Osteoblast (primary cell): ENCODE results near the gene PLSCR1. TPM values are rescaled to one million over a fixed set of nuclear protein-coding genes. Genes with fewer than 3 reads are reported as not detected.
A peak's percentile ranks its signal among the peaks of the same experiment; 100 is the strongest.

Experiments used
- DNase-seq: peaks from one replicate; pipeline ENCODE4 v3.0.0; 2011; ENCODE audit warnings: low spot score, mixed read lengths; ENCODE audit not compliant: insufficient read length; ENCODE audit errors: missing footprints
- H2AFZ ChIP-seq: 2 replicates; pipeline ENCODE4 v1.6.0; 2011; ENCODE audit warnings: mild to moderate bottlenecking, low read length
- H3K27ac ChIP-seq: 2 replicates; pipeline ENCODE4 v1.5.1; 2011; ENCODE audit warnings: mild to moderate bottlenecking, low read depth, low read length, moderate library complexity
- H3K27me3 ChIP-seq: 2 replicates; pipeline ENCODE4 v1.6.0; 2012; ENCODE audit warnings: mild to moderate bottlenecking, control low read depth, inconsistent platforms, low read length, moderate library complexity; ENCODE audit not compliant: insufficient read depth
- H3K36me3 ChIP-seq: 2 replicates; pipeline ENCODE4 v1.5.1; 2011; ENCODE audit warnings: mild to moderate bottlenecking, low read length, control low read depth, moderate library complexity; ENCODE audit not compliant: insufficient read depth
- H3K4me1 ChIP-seq: 2 replicates; pipeline ENCODE4 v1.5.1; 2011; ENCODE audit warnings: mild to moderate bottlenecking, low read length, control low read depth, moderate library complexity; ENCODE audit not compliant: insufficient read depth
- H3K4me2 ChIP-seq: 2 replicates; pipeline ENCODE4 v1.6.0; 2011; ENCODE audit warnings: mild to moderate bottlenecking, low read length; ENCODE audit not compliant: insufficient read depth
- H3K4me3 ChIP-seq: fragments of 200-600 bp; sonication (generic); 3 replicates; pipeline ENCODE4 v1.5.1; 2012; ENCODE audit warnings: mild to moderate bottlenecking, low read length, inconsistent platforms; ENCODE audit not compliant: insufficient read depth
- H3K79me2 ChIP-seq: 2 replicates; pipeline ENCODE4 v1.6.0; 2012; ENCODE audit warnings: mild to moderate bottlenecking, low read length, control low read depth, inconsistent platforms; ENCODE audit not compliant: insufficient read depth
- H3K9me3 ChIP-seq: 2 replicates; pipeline ENCODE4 v1.5.1; 2011; ENCODE audit warnings: low read depth, low read length, control low read depth
- H4K20me1 ChIP-seq: 2 replicates; pipeline ENCODE4 v1.6.0; 2012; ENCODE audit warnings: mild to moderate bottlenecking, low read length, control low read depth; ENCODE audit not compliant: insufficient read depth
- total RNA-seq: library from RNA; depleted of rRNA; stranded (reverse); fragments of >200 nt; gene quantifications from 2 replicates; pipeline ENCODE4 v1.2.3, GENCODE V29; 2012
- TF ChIP-seq, protein P1 (sequence below): IDR thresholded peaks from 2 replicates; pipeline ENCODE4 v1.5.1; 2011; ENCODE audit warnings: mild to moderate bottlenecking, low read depth, low read length, moderate library complexity; ENCODE audit errors: extremely low read depth

Gene PLSCR1
- total RNA-seq, 1 donor: 35.1 TPM

DNA sequence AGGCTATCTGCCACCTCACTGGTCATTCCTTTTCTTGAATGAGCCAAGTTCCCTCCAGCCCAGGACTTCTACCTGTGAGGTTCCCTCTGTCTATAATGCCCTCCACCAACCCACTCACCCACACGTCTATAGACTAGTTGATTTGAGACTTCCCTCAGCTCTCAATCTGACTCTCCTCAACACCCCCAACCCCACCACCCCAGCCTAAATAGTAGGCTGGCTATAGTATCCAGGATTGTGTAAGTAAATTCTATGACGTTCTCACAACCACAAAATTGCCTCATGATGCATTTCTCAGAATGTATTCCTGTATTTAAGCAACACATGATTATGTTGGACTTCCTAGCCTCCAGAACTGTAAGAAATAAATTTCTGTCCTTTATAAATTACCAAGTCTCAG is 2.2 kb downstream of the PLSCR1 start:
- Histone ChIP-seq H3K79me2 (peaks cover 51% of the 10 kb centered on the region), H3K27ac (peak overlapping the region; percentile 34), H3K4me2 (peak overlapping the region; percentile 68), H3K9me3 (no peaks in the 10 kb centered on the region), H3K4me3 (peak overlapping the region; percentile 10), H3K36me3 (no peaks in the 10 kb centered on the region), H3K4me1 (peaks cover 16% of the 10 kb centered on the region), H3K27me3 (no peaks in the 10 kb centered on the region), H2AFZ (no peak overlapping the region), H4K20me1 (no peaks in the 10 kb centered on the region)
- TF ChIP-seq, protein P1, sequence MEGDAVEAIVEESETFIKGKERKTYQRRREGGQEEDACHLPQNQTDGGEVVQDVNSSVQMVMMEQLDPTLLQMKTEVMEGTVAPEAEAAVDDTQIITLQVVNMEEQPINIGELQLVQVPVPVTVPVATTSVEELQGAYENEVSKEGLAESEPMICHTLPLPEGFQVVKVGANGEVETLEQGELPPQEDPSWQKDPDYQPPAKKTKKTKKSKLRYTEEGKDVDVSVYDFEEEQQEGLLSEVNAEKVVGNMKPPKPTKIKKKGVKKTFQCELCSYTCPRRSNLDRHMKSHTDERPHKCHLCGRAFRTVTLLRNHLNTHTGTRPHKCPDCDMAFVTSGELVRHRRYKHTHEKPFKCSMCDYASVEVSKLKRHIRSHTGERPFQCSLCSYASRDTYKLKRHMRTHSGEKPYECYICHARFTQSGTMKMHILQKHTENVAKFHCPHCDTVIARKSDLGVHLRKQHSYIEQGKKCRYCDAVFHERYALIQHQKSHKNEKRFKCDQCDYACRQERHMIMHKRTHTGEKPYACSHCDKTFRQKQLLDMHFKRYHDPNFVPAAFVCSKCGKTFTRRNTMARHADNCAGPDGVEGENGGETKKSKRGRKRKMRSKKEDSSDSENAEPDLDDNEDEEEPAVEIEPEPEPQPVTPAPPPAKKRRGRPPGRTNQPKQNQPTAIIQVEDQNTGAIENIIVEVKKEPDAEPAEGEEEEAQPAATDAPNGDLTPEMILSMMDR: no peak
- DNase-seq: no peak

DNA sequence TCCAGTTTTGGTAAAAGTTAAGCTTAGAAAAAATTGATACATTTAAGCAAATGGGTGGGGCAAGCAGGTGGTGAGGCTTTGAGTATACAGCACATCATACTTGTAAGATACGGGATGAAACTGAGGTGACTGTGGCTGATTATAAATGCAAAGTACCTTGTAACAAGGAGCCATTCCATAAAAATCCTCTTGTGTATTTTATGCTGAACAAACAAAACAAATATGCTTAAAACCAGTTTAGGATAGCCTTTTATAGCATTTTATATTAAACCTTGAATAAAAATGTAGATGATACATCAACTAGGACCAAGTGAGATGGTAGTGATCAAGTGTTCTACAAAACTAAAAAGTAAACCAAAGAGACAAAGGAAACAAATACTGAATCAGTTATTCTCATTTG is 3.4 kb downstream of the PLSCR1 start:
- Histone ChIP-seq H3K79me2 (peaks cover 57% of the 10 kb centered on the region), H3K27ac (no peak overlapping the region), H2AFZ (no peak overlapping the region), H3K9me3 (no peaks in the 10 kb centered on the region), H3K4me3 (no peak overlapping the region), H3K4me1 (peaks cover 16% of the 10 kb centered on the region), H3K4me2 (no peak overlapping the region), H4K20me1 (no peaks in the 10 kb centered on the region), H3K27me3 (no peaks in the 10 kb centered on the region), H3K36me3 (no peaks in the 10 kb centered on the region)
- TF ChIP-seq, protein P1: no peak
- no peak for DNase-seq

DNA sequence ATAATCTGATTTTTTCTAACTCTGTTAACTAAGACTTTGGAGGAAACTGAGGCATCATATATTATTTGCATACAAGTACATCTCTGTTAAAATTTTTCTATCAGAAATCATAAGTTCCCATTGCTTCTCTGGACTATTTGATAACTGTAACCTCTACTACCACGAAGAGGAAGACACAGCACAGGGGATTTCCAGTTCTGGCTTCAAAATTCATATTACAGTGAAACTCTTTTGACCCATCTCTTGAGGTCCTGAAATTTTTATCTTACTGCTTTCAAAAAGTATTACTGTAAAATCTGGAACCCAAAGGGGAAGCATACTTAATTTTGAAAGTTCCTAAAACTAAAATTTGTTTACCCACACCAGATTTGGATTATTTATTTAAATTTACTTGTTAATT is 4.2 kb downstream of the PLSCR1 start:
- Histone ChIP-seq H3K4me3 (no peak overlapping the region), H2AFZ (no peak overlapping the region), H3K4me1 (peaks cover 16% of the 10 kb centered on the region), H3K9me3 (no peaks in the 10 kb centered on the region), H3K27me3 (no peaks in the 10 kb centered on the region), H3K27ac (no peak overlapping the region), H3K4me2 (no peak overlapping the region), H3K36me3 (no peaks in the 10 kb centered on the region), H4K20me1 (no peaks in the 10 kb centered on the region), H3K79me2 (peaks cover 56% of the 10 kb centered on the region)
- no peak for DNase-seq
- TF ChIP-seq, protein P1: no peak

DNA sequence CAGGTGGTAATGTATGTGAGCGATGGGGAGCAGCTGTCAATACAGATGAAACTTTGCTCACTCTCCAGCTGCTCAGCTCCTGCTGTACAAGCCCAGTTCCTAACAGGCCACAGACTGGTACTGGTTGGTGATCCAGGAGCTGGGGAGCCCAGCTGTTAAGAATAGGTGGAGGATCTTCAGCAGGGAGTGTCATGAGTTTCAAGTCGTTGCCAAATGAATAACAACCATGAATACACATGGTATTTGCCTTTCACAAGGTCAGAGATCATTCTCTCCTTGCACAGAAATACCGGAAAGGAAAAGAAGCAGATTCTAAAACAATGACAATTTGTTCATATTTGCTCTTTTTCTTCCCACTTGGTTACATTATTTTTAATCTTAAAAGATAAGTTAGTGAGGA is 5.1 kb downstream of the PLSCR1 start:
- DNase-seq: no peak
- no peak overlapping the region for H3K27ac ChIP-seq
- no peaks in the 10 kb centered on the region for H3K9me3 ChIP-seq
- peaks cover 13% of the 10 kb centered on the region for H3K4me1 ChIP-seq
- TF ChIP-seq, protein P1: no peak
- no peaks in the 10 kb centered on the region for H3K36me3 ChIP-seq
- no peak overlapping the region for H3K4me2 ChIP-seq
- H3K4me3 ChIP-seq: no peak overlapping the region
- H4K20me1 ChIP-seq: no peaks in the 10 kb centered on the region
- H2AFZ ChIP-seq: no peak overlapping the region
- H3K79me2 ChIP-seq: peaks cover 48% of the 10 kb centered on the region
- H3K27me3 ChIP-seq: no peaks in the 10 kb centered on the region
